Choroid plexus epithelial cell (primary cell): Measurements from ENCODE around the gene KLF12.

Experiments used
- DNase-seq: peaks from one replicate; pipeline ENCODE4 v3.0.0-alpha.2; 2010; ENCODE audit warnings: low read depth
- H3K4me3 ChIP-seq: 2 replicates; pipeline ENCODE4 v1.5.1; 2011; ENCODE audit warnings: low read depth, mild to moderate bottlenecking, control low read depth, low read length, moderate library complexity
- CTCF ChIP-seq: conservative IDR thresholded peaks from 2 replicates; pipeline ENCODE4 v1.5.1; 2011; ENCODE audit warnings: low read depth, mild to moderate bottlenecking, control low read depth, inconsistent platforms, low read length, moderate library complexity

The KLF12 gene

GRCh38 chr13:74153316-74153715 lies 19.1 kb upstream of the KLF12 start:
- no peak for TF ChIP-seq CTCF
- H3K4me3 ChIP-seq, result no peak overlapping the region
- peak; percentile 44 for DNase-seq

- TF ChIP-seq CTCF, result no peak
- no peak for DNase-seq
- H3K4me3 ChIP-seq, result no peak overlapping the region
Observed at GRCh38 chr13:74151859-74152258, 17.7 kb upstream of the KLF12 start.

GRCh38 chr13:74148352-74148751 lies 14.1 kb upstream of the KLF12 start:
- DNase-seq, result no peak
- no peak overlapping the region for H3K4me3 ChIP-seq
- TF ChIP-seq CTCF, result no peak

- no peak overlapping the region for H3K4me3 ChIP-seq
- DNase-seq, result peak; percentile 75
- no peak for TF ChIP-seq CTCF
Observed at GRCh38 chr13:74145249-74145975, 11.2 kb upstream of the KLF12 start.

- no peak for DNase-seq
- TF ChIP-seq CTCF, result no peak
- no peak overlapping the region for H3K4me3 ChIP-seq
Observed at GRCh38 chr13:74144269-74144668, 10.1 kb upstream of the KLF12 start.

- no peak for DNase-seq
Observed at GRCh38 chr13:74142257-74142656, 8.1 kb upstream of the KLF12 start.

More at GRCh38 chr13:74142257-74142656, 8.1 kb upstream of the KLF12 start:
- TF ChIP-seq CTCF, result no peak
- H3K4me3 ChIP-seq, result no peak overlapping the region
